Activated T-cell treated with anti-CD3 and anti-CD28 coated beads, Interleukin-2, amount 50 U/mL, for 72 hours (primary cell): ENCODE results near the gene CTTN. TPM values are rescaled to one million over a fixed set of nuclear protein-coding genes. Genes with fewer than 3 reads are reported as not detected.

Experiments used
- ATAC-seq, 2 donors: fragments of 150-1000 bp; cut with Tn5 transposase; replicated peaks in 1 of 2; 2 replicates each; pipeline ENCODE4 v1.10.0; 2021; ENCODE audit warnings: moderate library complexity in 2 of 2, mild to moderate bottlenecking in 1 of 2
- DNase-seq, 2 donors: peaks; one replicate each; pipeline ENCODE4 v3.0.0; 2021 to 2022; ENCODE audit warnings: mixed read lengths in 1 of 2
- H3K27ac Mint-ChIP-seq: one replicate; pipeline ENCODE4 v1.8.0; 2022; ENCODE audit warnings: mild to moderate bottlenecking, moderate library complexity, mixed read lengths
- H3K27me3 Mint-ChIP-seq: one replicate; pipeline ENCODE4 v1.8.0; 2022; ENCODE audit warnings: low read depth, mixed read lengths
- H3K36me3 Mint-ChIP-seq, 2 donors: one replicate each; pipeline ENCODE4 v1.8.0; 2022; ENCODE audit warnings: mixed read lengths in 2 of 2, mild to moderate bottlenecking in 1 of 2; ENCODE audit not compliant: insufficient read depth in 2 of 2
- H3K4me1 Mint-ChIP-seq: one replicate; pipeline ENCODE4 v1.8.0; 2022; ENCODE audit warnings: low read depth, mixed read lengths
- H3K4me3 Mint-ChIP-seq, 2 donors: one replicate each; pipeline ENCODE4 v1.8.0; 2022; ENCODE audit warnings: mild to moderate bottlenecking in 2 of 2, mixed read lengths in 2 of 2, moderate library complexity in 2 of 2
- H3K9me3 Mint-ChIP-seq, 2 donors: one replicate each; pipeline ENCODE4 v1.8.0; 2022; ENCODE audit warnings: mixed read lengths in 2 of 2
- total RNA-seq, 2 donors: library from RNA; stranded (reverse); gene quantifications; one replicate each; pipeline ENCODE4 v1.2.3, GENCODE V29; 2022

Gene CTTN
- total RNA-seq, 2 donors from 2014 or later, result 29.5 to 42.9 TPM

DNA sequence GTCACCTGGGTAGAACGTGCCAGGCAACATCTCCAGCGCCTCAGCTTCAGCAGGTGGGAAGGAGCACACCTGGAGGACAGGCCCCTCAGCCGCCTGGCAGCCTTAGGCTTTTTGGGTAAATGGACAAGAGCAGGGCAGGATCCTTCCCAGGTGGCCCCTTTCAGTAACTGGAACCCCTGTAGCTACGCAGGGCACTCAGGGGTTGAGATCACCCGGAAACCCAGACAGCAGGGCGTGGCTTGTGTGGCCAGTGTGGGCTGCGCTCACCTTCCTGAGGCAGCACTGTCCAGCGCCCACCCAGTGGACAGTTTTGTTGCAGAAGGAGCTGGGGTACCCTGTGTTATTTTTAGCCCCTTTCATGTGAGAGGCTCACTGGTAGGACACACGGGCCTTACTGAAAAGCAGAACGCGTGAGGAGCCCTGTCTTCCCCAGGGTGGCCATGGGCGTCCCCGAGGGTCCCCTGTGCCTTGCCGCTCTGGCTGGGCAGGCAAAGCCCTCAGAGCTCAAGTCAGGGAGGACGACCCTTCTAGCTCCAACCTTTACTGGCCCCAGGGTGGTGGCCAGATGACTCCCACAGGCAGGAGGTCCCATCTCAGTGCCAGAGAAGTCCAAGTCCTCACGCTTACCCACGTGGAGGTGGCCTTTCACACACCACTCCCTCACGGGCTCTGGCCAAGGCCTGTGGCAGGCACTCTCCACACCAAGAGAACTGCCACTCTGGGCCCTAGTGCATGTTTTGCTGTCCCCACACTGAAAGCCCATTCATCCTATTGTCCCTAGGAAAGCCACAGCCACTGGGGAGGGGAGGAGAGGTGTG is 75.8 kb downstream of the CTTN start:
- no peak for DNase-seq
- no peaks in the 10 kb centered on the region for H3K36me3 Mint-ChIP-seq
- no peak for ATAC-seq
- H3K27me3 Mint-ChIP-seq, result peaks cover 17% of the 10 kb centered on the region
- no peaks in the 10 kb centered on the region for H3K4me1 Mint-ChIP-seq
- H3K9me3 Mint-ChIP-seq, result no peaks in the 10 kb centered on the region
- H3K27ac Mint-ChIP-seq, result no peak overlapping the region
- no peak overlapping the region for H3K4me3 Mint-ChIP-seq

DNA sequence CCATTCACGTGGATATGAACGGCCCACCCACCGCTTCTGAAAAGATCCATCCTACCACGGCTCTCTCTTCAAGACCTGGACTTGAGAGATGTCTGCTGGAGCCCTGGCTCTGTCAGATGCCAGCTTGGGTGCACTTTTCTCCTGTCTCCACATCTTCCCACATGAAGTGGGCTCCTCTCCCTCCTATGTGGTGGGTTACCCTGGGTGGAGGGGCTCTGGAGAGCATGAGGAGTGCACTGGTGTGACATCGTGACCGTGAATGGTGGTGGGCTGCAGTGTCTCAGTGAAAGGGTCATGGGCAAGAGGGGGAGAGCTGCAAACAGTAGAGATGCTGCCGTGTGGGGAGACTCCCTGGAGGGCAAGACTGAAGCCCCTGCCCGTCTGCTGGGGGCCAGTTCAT is 76.4 kb downstream of the CTTN start:
- no peak overlapping the region for H3K4me3 Mint-ChIP-seq
- H3K9me3 Mint-ChIP-seq, result no peaks in the 10 kb centered on the region
- H3K27me3 Mint-ChIP-seq, result peaks cover 16% of the 10 kb centered on the region
- ATAC-seq, result no peak
- no peak for DNase-seq
- H3K4me1 Mint-ChIP-seq, result no peaks in the 10 kb centered on the region
- H3K27ac Mint-ChIP-seq, result no peak overlapping the region
- no peaks in the 10 kb centered on the region for H3K36me3 Mint-ChIP-seq

DNA sequence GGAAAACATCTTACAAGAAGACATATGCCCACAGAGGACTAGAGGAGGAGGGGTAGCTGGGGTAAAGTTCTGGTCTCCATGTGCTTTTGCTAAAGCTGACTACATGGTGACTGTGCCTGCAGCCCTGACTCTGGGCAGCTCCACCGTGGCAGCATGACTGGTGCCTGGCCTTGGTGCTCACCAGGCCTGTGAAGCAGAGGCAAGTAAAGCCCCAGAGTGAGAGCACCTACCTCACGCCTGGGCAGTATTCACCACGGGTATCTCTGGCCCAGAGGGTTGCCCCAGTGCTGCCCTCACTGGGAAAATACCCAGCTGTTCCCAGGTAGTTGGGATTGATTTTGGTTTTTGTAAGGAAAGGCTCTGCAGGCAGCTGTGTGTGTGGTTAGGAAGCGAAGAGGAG is 78.3 kb downstream of the CTTN start:
- Mint-ChIP-seq H3K4me3 (no peak overlapping the region), H3K27me3 (peaks cover 4% of the 10 kb centered on the region), H3K36me3 (no peaks in the 10 kb centered on the region), H3K9me3 (no peaks in the 10 kb centered on the region), H3K4me1 (no peaks in the 10 kb centered on the region), H3K27ac (no peak overlapping the region)
- DNase-seq (no peak), ATAC-seq (no peak)

DNA sequence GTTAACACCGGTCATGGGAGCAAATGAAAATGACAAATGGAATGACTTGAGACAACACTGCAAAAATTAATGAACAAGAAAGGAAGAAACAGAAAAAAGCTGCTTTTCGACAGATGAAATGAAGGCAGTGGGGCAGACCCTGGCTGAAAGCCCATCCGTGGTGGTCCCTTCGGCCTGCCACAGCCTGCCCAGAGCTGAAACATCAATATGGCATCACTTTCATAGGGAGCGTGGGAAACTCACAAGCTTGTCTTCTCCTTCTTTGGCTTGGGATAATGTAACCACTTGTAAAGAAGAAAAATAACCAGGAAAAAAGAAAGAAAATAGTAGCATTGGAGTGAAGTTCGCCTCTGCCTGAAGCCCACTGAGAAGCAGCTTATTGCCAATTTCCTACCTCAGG is 78.8 kb downstream of the CTTN start:
- no peaks in the 10 kb centered on the region for H3K4me1 Mint-ChIP-seq
- H3K27ac Mint-ChIP-seq, result no peak overlapping the region
- DNase-seq, result no peak
- no peaks in the 10 kb centered on the region for H3K27me3 Mint-ChIP-seq
- ATAC-seq, result no peak
- H3K9me3 Mint-ChIP-seq, result no peaks in the 10 kb centered on the region
- no peak overlapping the region for H3K4me3 Mint-ChIP-seq
- H3K36me3 Mint-ChIP-seq, result no peaks in the 10 kb centered on the region

DNA sequence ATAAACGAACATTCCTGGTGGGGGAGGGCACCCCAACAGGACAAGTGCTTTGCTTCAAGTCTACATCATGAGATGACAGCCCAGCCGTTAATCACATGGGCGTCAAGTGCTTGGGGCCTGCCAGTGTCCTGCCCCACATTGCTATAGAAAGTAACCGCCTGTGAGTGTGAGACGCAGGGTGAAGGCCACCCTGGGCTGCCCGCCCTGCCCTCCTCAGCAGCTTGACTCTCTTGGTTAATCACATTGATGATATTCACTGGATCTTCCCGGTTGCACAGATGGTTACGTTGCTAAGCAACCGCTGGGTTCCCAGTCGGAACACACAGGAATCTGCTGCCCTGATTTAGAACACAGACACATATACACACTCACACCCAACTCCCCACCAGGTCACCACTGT is 79.3 kb downstream of the CTTN start:
- H3K36me3 Mint-ChIP-seq, result no peaks in the 10 kb centered on the region
- no peaks in the 10 kb centered on the region for H3K27me3 Mint-ChIP-seq
- ATAC-seq (no peak), DNase-seq (no peak)
- no peaks in the 10 kb centered on the region for H3K4me1 Mint-ChIP-seq
- H3K9me3 Mint-ChIP-seq, result no peaks in the 10 kb centered on the region
- H3K4me3 Mint-ChIP-seq, result no peak overlapping the region
- no peak overlapping the region for H3K27ac Mint-ChIP-seq

DNA sequence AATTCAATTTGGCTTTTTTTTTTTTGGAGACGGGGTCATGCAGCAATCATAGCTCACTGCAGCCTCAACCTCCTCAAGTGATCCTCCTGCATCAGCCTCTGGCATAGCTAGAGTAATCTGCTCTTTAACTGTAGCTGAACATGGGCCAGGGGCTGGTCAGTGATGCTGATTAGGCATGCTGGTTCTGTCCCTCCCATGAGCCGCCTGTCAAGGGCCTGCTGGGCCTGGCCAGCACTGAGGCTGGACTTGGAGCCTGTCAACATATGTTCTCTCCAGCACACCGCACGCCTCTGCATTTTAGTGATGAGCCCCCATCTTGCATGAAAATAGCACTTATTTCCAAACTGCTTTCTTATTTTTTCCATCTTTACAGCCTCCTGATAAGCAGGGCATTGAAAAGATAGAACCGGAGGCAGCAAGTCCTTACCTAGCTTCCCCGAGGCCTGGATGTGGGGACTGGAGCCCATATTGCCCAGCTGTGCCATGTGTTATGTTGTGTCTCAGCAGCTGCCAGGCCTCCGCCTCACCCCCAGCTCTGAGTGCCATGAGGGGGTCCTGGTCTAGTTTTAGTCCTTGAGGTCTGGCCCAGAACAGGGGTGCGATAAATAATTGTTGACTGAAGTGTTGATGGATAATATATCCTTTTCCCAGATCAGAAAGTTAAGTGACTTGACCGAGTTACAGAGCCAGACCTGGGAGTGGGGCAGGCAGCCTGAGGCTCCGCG is 80.0 kb downstream of the CTTN start:
- Mint-ChIP-seq H3K4me1 (no peaks in the 10 kb centered on the region), H3K9me3 (no peaks in the 10 kb centered on the region), H3K4me3 (no peak overlapping the region), H3K27ac (no peak overlapping the region), H3K27me3 (no peaks in the 10 kb centered on the region), H3K36me3 (no peaks in the 10 kb centered on the region)
- ATAC-seq, result no peak
- no peak for DNase-seq

DNA sequence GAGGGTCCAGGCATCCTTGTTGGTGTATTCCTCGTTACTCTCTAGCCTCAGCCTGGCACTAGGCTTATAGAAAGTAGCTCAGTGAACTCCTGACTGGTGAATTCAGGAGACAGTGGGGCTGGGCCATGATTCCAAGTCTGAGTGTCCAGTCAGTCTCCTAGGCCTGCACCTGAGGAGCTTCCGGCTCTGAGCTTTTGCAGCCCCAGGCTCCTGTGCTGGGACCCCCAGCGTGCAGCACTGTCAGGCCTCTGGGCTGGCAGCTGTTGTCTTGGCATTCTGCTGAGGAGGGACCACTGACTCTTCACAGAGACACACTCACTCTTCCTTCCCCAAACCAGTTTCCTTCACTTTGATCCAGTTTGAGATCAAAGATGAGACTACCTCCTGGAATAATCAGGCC is 82.4 kb downstream of the CTTN start:
- H3K27me3 Mint-ChIP-seq, result no peaks in the 10 kb centered on the region
- H3K27ac Mint-ChIP-seq, result no peak overlapping the region
- no peaks in the 10 kb centered on the region for H3K36me3 Mint-ChIP-seq
- H3K4me3 Mint-ChIP-seq, result no peak overlapping the region
- ATAC-seq, result no peak
- no peaks in the 10 kb centered on the region for H3K9me3 Mint-ChIP-seq
- DNase-seq, result no peak
- no peaks in the 10 kb centered on the region for H3K4me1 Mint-ChIP-seq

DNA sequence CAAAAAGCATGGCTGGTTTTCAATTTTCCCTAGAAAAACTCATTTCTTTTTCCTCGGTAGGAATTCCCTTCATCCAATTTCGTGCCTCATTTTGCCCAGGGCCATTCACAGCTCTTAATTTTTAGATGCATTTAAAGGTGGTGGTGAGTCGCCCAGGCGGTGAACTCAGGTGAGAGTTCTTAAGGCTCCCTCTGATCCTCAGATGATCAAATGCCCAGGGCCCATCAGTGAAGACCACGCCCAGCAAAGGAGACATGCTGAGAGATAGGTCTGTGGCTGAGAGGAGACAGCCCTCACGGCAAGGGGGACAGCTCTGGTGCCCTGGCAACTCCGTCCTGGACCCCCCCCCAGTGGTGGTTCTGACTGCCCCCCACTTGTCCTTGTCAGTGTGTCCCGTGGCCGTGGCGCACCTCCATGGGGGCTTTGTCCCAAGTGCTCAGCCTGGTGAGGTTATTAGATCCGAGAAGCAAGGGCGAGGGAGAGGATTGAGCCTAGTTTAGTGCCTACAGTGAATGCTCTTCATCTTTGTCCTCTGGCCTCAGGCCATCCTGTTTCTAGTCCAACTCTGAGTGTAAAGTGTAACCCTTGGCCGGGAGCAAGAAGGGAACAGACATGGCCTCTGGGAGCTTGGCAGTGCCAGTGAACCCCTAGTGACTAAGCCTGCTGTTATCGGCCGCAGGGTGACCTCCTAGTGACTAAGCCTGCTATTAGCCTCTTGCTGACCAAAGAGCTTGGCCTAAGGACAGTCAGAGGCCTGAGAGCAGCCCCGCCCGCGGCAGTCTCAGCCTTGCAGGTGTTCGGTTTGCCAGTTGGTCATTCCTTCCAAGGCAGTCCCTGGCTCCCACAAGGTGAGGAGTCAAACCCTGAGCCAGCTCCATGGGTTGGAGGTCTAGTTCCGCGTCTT is 83.5 kb downstream of the CTTN start:
- DNase-seq (no peak), ATAC-seq (no peak)
- Mint-ChIP-seq H3K27ac (no peak overlapping the region), H3K4me1 (no peaks in the 10 kb centered on the region), H3K4me3 (no peak overlapping the region), H3K27me3 (no peaks in the 10 kb centered on the region), H3K9me3 (no peaks in the 10 kb centered on the region), H3K36me3 (no peaks in the 10 kb centered on the region)

DNA sequence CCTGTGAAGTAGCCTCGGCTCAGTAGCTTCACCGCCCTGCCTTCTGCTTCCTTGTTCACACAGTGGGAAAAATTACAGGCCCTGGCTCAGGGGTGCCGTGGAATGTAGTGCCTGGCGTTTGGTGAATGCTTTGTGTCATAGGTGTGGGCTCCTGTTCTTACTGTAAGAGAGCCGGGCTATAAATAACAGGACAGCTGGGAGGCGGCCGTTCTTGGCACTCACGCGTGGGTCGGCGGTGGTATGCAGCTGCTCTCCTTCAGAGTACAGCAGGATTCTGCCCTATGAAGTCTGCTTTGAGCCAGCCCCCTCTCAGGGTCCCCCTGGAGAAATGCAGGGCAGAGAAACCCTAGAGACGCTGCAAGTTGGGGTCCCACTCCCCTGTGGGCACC is 84.2 kb downstream of the CTTN start:
- Mint-ChIP-seq H3K36me3 (no peaks in the 10 kb centered on the region), H3K4me1 (no peaks in the 10 kb centered on the region), H3K9me3 (no peaks in the 10 kb centered on the region), H3K4me3 (no peak overlapping the region), H3K27me3 (no peaks in the 10 kb centered on the region), H3K27ac (no peak overlapping the region)
- DNase-seq, result no peak
- no peak for ATAC-seq

DNA sequence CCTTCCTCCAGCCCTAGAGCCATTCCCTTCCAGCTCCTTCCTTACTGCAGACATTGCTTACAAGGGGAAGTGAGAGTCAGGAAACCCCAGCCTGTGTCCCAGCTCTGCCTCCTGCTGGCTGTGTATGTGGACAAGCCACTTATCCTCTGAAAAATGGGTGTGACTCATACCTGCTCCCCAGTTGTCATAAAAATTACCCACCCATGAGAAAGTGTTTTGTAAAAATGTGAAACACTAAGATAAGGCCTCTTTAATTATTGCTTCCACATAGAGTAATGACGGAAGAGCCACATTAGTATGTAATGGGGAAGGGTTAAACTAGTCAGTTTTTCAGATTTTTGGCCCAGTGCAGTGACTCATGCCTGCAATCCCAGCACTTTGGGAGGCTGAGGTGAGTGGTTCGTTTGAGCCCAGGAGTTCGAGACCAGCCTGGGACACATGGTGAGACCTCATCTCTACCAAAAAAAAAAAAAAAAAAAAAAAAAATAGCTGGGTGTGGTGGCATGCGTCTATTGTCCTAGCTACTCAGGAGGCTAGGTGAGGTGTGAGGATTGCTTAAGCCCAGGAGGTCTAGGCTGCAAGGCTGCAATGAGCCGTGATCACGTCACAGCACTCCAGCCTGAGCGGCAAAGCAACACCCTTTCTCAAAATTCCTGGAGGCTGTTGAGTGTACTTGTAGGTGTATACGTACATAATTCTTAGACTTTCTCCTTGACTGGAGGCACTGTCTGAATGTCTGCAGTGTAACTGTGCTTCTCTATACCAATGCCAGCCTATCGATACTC is 84.9 kb downstream of the CTTN start:
- no peak overlapping the region for H3K4me3 Mint-ChIP-seq
- ATAC-seq, result no peak
- H3K36me3 Mint-ChIP-seq, result no peaks in the 10 kb centered on the region
- no peak for DNase-seq
- no peaks in the 10 kb centered on the region for H3K4me1 Mint-ChIP-seq
- no peaks in the 10 kb centered on the region for H3K9me3 Mint-ChIP-seq
- no peak overlapping the region for H3K27ac Mint-ChIP-seq
- no peaks in the 10 kb centered on the region for H3K27me3 Mint-ChIP-seq

DNA sequence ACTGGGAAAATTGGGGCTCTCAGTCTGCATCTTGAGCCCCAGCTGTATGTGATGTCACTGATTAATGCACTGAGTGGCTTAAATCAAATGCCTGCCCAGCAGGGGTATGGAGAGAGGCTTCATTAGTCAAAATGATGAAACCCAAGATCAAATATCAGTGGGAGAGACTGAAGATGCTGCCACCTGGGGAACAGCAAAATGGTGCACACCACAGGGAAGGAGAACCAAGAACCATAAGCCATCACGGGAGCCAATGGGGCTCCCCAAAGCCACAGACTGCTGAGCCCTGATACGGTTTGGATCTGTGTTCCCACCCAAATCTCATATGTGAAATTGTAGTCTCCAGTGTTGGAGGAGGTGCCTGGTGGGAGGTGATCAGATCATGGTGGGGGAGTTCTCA is 85.6 kb downstream of the CTTN start:
- H3K27ac Mint-ChIP-seq, result no peak overlapping the region
- H3K36me3 Mint-ChIP-seq, result no peaks in the 10 kb centered on the region
- H3K27me3 Mint-ChIP-seq, result no peaks in the 10 kb centered on the region
- ATAC-seq (no peak), DNase-seq (no peak)
- H3K4me1 Mint-ChIP-seq, result no peaks in the 10 kb centered on the region
- no peaks in the 10 kb centered on the region for H3K9me3 Mint-ChIP-seq
- H3K4me3 Mint-ChIP-seq, result no peak overlapping the region

DNA sequence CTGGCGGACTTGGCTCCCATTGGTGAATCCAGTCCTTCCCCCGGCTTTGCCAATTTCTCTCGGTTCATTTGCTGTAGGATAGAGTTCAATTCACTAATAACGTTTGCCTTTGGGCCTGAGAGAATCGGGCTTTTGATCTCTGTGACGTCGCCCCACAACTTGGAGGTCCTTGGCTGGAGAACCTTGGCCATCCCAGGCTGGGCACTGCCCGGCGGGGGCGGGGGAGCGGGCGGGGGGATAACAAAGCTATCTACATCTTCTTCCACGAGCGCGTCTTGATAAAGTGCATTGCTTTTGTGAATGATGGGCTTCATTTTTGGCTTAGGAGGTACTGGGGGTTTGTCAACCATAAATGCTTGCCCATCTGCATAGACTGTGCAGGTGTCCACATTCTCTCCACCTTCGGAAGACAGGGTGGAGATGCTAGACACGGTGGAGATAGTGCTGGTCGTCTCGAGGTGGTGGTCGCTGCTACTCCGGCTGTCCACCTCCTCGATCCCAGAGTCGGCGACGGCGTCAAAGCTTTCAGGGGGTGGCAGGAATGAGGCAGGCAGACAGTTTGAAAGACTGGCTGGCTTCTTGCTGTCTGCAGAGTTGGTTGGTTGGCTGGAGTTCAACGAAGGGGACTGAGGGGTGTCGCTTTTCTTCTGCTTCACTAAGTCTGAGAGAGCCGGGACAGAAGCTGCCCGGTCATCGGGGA is 87.1 kb downstream of the CTTN start:
- no peaks in the 10 kb centered on the region for H3K27me3 Mint-ChIP-seq
- no peak overlapping the region for H3K27ac Mint-ChIP-seq
- no peaks in the 10 kb centered on the region for H3K4me1 Mint-ChIP-seq
- DNase-seq (no peak), ATAC-seq (no peak)
- no peaks in the 10 kb centered on the region for H3K9me3 Mint-ChIP-seq
- no peak overlapping the region for H3K4me3 Mint-ChIP-seq
- H3K36me3 Mint-ChIP-seq, result peaks cover 0 to 3% of the 10 kb centered on the region in 2 donors
